Stimulated activated CD8-positive, alpha-beta memory T cell treated with anti-CD3 and anti-CD28 coated beads, Interleukin-7, amount 100 ng/mL, for 4 hours (primary cell): ENCODE measurements around the gene LPP.
"Not testable (repeated sequence)": the region's sequence is repeated elsewhere in the genome, so short reads cannot be mapped to it uniquely, and the experiment has no call there.

Experiments used
- DNase-seq, 2 donors: peaks; one replicate each; pipeline ENCODE4 v3.0.0-alpha.2; 2020; ENCODE audit warnings: low read depth in 2 of 2

Gene LPP

DNA sequence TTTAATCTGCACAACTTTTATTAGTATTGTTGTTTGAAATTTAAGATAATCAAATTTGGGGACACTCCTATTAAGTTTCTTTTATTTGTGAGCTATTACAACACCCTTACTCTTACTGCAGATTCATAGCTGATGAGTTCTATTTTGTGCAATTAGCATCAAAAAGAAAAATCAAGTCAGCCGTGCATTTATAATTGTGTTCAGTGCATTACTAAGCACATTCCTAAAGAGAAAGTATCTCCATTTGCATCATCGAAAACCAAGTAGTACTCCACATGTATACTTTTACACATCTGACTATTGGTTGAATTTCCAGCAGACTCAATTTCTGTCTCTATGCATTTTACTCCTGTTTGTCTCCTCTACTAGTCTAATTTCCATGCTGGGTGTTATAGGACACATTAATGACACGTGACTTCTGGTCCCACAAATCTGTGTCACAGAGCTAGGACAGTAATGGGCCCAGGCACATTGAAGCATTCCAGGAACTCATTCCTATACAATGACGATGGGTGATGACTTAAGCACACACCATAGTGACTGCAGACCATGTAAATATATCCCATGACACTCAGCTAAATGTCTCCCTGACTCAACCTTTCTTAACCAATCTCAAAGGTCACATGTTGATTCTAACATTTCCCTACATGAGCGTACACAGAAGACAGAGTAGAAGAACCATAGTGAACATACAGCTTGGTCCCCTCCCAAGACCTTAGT lies 477.5 kb downstream of the LPP start:
- no peak for DNase-seq

DNA sequence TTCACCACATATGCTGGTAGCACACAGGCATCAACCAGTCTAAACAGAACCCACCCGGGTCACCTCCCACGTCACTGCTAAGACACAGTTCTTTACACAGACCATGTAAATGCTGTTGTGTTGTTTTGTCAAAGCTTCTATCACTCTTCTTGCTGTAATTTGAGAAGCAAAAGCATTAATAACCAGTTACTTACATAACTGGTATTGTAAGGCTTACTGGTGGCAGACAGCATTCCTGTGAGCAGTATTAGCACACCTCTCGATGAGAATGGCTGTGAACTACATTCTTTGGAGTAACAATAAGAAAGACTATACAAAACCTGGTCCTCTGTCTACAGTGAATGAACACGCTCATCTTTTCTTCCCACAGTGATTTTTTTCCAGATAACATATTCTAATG lies 479.2 kb downstream of the LPP start:
- no peak for DNase-seq

- no peak for DNase-seq
Measured at GRCh38 chr3:188634285-188634684, 480.3 kb downstream of the LPP start.

DNA sequence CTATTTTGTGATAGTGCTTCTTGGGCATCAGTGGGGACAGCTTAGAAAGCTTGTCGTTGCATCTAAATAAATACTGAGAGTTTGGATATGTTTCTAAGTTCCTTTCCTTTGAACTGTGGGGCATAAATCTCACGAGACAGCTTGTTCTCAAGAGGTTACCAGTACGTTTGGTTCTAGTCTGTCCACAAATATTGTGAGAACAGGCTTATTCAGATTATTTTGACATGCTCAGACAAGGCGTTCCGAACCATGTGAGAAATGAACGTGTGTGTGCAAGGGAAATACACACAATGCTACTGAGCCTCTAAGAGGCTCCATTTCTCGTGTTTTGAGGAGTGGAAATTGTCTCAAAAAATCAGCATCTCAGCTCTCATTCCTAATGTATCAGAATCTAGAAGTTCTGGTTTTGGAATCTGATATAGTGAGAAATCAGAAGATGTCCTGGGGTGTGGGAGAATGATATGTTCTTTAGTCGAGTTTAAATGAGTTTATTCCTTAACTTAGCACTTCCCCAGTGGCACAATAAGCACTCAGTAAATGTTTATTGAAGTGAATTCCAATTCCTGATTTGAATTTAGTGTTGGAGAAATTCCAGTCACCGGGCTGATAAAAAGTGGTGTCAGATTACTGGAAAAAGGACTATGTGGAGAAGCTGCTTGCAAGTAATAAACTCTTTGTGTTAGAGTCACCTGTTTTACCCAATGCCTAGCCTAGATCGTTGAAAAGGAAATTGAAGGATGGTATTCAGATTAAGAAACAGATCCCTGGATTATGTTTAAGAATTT lies 481.5 kb downstream of the LPP start:
- DNase-seq, result no peak

- not testable (repeated sequence) for DNase-seq
Measured at GRCh38 chr3:188636292-188636691, 482.3 kb downstream of the LPP start.

DNA sequence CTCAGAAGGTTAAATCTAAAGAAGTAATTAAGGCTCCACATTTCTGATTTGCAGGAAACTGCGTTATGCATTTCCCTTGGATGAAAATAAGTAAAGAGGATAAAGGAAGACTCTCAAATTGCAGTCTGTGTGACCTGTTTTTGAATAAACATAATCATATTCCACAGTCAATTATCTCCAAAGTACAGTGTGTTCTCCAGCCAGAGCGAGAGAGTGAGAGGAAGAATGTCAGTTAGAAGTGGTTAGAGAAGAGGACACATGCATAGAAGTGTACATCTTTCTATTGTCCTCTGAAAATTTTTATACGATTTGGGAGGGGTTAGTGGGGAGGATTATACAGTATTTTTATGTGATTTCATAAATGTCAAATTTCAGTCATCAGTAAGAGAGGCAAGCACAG lies 487.1 kb downstream of the LPP start:
- DNase-seq, result no peak

GRCh38 chr3:188643736-188644135 lies 489.8 kb downstream of the LPP start:
- DNase-seq, result no peak

DNA sequence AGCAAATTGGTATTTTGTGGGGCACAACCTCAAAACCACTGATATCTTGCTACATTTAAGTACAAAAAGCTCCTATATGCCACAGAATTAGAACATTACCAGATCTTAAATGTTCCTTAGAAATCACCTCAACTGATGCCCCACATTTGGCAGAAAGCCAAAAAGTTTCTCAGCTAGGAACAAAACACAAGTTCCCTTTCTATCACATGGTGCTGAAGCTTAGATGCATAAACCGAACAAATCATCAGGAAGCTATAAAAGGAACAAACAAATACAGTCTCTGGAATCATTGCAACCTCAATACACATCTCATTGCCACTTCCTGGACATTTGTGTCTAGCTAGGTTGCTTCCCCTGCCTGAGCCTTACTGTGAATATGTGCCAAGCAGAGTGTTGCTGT lies 492.6 kb downstream of the LPP start:
- no peak for DNase-seq

DNA sequence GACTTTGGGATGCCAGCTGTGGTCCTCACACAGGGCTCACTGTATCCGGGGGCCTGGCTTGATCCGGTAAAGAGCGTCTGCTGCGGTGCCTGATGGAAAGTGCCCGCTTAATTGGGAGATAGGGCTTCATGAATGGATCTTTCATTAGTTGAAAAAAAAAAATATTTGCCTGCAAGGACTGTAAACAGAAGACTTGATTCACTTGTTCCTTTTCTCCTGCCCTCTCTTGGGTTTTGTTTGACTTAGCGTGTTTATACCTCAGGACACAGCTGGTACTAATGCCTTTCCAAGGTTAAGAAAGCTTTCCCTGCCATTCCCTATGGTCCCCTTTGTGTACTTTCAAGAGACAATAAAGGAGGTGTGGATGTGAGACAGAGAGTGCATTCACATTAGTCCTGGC lies 493.3 kb downstream of the LPP start:
- no peak for DNase-seq

GRCh38 chr3:188649521-188649920 lies 495.6 kb downstream of the LPP start:
- no peak for DNase-seq

DNA sequence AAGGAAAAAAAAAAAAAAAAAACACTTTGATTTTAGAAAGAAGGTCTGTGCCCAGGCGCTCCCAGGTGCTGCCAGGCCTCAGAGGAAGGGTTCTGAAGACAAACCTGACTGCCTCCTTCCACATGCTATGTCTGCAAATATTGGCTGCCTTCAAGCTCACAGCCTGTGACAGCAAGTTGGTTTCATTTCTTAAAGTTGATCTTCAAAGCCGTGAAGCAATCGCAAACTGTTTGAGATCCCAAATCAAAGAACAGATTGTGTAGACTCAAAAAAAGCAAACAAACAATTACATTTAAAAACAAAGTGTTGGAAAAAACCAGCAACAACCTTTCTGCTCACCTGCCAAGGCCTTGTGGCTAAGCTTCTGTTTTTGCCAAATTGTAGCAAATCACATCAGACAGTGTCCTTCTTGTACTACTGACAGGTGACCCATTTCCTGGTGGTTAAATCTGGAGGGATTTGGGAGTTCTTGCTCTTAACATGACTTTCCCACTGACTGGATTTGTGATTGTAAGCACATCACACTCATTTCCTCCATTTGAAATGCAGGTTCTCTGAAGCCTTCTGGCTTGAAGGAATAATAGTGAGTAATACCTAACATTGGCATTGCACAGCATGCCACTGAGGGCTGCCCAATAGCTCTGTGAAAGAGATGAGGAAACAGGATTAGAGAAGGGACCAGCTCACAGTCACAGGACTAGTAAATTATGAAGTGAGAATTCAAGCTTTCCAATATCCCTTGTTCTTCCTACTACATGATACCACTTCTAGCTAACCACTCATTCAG lies 502.4 kb downstream of the LPP start:
- DNase-seq, result no peak

GRCh38 chr3:188658606-188659005 lies 504.6 kb downstream of the LPP start:
- DNase-seq, result no peak

DNA sequence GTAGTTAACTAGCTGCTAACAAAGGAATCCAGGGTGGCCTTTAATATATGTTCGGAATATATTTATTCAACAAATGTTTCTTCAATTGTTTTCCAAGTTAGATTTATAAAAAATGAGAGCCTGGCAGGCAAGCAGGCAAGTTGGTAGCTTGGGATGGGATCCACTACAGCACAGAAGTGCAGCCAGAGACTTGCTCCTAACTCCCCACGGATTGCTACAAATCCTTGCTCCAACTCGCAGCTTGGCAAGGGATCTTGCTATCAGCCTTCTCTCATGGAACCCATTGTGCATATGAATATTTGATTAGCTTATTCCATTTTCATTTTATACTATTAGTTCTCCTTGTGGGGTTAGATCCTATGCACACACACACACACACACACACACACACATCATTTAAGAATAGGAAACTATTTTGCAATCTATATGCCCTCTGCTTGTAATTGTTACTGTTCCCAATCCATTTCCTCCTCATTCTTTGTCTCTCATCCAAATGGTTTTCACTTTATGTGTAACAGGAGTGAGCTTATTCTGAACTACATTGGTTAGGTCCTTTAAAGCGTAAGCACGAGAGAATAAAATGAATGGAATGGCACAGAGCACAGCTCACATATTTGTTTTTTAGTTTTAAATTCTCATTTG lies 505.6 kb downstream of the LPP start:
- DNase-seq, result no peak

- DNase-seq, result no peak
Measured at GRCh38 chr3:188660415-188660814, 506.5 kb downstream of the LPP start.

DNA sequence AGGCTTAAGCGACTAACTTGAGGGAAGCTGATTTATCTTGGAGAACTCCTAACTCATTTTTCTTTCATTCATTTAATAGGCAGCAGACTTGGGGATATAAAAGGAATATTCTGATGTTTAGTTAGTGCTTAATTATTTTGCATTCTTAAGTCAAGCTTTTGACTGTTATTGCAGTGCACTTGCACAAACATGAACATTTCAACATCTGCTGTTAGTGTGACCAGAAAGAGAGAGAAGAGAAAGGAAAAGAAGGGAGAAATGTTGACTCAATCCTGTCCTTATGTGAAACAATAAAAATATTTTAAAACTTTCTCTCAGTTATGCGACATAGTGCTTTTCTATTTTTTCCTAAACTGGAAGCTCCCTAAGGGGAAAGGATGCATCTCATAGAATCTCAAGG lies 507.8 kb downstream of the LPP start:
- no peak for DNase-seq

DNA sequence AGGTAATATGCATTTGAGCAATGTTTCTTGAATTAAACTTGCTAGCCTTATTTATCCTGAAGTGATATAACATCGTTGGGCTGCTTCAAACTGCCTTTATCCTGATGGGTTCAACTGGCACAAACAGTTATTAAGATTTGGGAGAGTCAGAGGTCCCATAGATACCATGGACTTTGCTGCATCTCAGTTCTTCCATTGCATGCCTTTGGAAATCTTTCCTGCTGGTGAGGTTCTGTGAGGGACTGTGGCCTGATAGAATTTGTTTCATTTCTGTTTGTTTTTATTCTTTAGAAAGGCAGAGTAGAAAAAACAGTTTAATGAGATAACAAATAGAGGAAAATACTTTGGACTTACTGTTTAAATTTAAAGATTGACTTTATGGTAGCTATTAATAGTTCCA lies 508.3 kb downstream of the LPP start:
- DNase-seq, result no peak

GRCh38 chr3:188662795-188663194 lies 508.8 kb downstream of the LPP start:
- no peak for DNase-seq

DNA sequence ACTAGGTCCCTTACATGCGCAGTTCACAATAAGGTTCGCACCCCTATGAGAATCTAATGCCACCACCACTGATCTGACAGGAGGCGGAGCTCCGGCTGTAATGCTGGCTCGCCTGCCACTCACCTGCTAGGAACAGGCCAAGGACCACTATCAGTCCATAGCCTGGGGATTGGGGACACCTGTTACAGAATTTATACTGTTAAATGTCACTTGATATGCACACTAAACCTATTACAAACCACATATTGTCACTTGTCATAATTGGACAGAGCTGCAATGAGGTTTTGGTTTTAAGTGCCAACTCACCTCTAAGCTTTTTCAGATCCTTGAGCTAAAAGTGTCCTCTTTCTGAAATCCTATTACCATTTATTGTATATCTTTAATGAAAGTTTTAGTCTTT lies 509.9 kb downstream of the LPP start:
- no peak for DNase-seq

GRCh38 chr3:188664795-188665194 lies 510.8 kb downstream of the LPP start:
- DNase-seq, result no peak

- DNase-seq, result no peak
Measured at GRCh38 chr3:188667926-188668325, 514.0 kb downstream of the LPP start.

DNA sequence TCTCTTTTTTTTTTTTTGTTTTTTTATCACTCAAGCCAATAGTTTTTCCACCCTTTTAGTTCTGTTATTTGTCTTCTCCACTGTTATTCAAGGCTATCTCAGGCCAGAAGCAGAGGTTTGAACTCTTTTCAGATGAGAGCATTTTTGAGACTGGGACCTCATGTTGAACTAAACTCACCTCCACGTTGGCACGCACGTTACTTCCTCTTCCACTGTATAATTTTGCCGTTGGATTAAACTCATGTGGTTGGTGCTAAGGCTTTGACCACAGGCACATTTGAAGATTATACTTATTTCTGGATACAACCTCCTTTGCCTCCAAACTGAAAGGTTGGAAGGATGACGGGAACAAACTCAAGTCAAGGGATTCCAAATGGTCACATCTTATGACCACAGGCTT lies 516.5 kb downstream of the LPP start:
- no peak for DNase-seq

DNA sequence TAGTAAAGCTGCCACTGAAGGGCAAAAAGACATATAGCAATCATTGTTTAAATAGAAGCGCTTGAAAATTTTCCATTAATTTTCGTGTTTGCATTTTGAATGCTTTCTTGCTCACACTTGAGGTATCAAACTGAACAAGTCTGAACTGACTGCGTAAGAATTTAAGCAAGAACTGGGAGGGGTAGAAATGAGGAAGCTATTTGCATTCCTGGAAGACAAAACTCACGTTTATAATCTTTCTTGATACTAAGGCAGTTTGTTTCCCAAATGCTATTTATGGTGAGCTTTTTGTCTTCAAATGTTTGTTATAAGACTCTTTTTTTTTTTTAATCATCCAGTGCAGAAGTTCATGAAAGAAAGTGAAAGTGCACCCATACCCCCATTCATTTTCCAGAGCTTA lies 518.0 kb downstream of the LPP start:
- no peak for DNase-seq
